CD4-positive, alpha-beta T cell treated with Interleukin-6 at 100 ng/mL for 8 hours (primary cell): Measurements from ENCODE around the gene CHCHD4.

ENCODE experiments used
- DNase-seq: peaks from one replicate; pipeline ENCODE4 v3.0.0-alpha.2; 2020; ENCODE audit warnings: mixed read lengths, low spot score

Gene CHCHD4

DNA sequence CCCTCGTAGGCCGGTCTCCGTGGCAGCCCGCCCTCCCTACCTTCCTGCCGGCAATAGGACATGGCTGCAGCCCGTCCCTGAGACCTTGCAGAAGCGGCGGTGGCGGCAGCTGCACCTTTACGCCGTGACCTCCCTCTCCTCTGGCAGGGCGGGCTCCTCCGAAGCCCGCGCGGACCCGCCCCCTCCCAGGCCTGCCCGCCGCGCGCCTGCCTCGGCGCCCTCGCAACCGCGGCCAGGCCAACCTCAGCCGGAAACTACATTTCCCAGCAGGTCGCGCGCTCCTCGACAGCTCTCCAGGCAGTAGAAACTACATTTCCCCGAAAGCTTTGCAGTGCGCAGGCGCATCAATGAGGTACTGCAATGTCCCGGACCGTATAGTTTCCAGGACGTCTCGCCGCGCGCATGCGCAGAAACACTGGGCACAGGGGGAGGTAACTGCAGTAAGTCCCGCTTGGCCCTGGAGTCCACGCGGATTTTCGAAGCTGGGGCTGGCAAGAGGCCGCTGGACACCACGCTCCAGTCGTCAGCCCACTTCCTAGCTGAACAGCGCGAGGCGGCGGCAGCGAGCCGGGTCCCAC, at the start of gene CHCHD4, which contains the start of gene TMEM43:
Gene CHCHD4 (minus strand): TSS at position 256 of the 578 bp plus-strand sequence. CDS start 194 bp downstream, at position 62.
Gene TMEM43 (plus strand): TSS at position 438 of the 578 bp plus-strand sequence. CDS start 142 bp downstream, outside the sequence.
- DNase-seq = peak; percentile 99

DNA sequence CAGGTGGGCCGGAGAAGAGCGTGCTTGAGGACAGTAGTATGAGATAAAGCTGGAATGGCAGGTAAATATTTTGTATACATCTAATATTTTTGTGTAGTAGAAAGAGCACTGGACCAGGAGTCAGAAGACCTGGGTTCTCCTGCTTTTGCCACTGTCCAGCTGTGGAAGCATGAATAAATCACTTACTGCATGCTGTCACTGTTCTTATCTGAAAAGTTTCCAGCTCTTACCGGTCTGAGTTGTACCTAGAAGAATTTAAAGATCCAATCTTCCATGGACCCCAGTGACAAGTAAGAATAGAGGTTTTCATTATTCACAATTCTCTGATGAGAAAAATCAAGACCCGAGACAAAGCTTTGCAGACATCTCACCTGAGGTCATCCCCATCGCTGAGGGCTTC, 47.8 kb upstream of the CHCHD4 start:
- DNase-seq = no peak

- no peak for DNase-seq
Observed at GRCh38 chr3:14170531-14171159, 46.0 kb upstream of the CHCHD4 start.

GRCh38 chr3:14169871-14170270, 45.2 kb upstream of the CHCHD4 start:
- no peak for DNase-seq

DNA sequence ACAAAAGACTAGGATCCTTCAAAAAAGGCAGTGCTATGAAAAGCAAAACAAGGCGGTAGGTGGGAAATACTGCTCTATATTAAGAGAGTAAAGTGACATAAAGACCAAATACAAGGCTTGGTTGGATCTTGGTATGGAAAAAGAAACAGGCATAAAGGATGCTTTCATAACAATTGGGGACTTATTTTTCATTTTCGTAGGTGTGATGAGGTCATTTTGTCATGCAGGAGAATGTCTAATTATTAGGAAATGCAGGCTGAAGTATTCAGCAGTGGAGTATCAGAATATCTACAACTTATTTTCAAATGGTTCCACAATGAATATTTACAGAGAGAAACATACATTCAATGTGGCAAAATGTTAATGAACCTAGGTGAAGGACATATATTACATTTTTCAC, 44.8 kb upstream of the CHCHD4 start:
- no peak for DNase-seq

DNA sequence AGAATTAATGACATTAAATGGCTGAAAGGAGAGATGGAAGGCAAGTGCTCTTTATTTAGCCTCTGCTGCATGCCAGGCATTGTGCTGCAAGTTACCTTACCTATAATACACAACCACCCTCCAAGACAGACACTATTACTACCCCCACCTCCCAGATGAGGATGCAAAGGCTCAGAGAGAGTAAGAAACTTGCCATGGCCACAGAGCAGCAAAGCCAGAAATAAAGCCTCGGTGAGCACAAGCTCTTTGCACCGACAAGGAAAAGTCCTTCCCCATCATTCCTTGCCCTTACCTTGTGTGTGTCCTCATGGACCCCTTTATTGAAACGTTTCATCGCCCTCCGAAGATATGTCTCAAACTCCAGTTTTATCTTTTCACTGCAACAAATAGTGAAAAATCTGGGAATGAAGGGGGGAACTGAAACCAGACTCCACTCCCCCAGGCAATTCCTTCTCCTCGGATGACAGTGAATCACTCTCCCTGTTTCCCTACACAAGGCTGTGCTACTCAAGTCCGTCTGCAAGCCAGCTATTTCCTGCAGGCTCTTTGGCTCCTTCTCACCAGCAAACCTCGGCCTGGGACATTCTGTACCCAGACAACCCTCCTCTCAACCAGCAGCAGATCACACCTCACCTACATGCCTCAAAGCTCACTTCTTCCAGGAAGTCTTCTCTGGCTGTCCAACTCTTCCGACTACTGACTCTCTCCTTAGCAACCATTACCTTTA, 42.4 kb upstream of the CHCHD4 start:
- no peak for DNase-seq

DNA sequence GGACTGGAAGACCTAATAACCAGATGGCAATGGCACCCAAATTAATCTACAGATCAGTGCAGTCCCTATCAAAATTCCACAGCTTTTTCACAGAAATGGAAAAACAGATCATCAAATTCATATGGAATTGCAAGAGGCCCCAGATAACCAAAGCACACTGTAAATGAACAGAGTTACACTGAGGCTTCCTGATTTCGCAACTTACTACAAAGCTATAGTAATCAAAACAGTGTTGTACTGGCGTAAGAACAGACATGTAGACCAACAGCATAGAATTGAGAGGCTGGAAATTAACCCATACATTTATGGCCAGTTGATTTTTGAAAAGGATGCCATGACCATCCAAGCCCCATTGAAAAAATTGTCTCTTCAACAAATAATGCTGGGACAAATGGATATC, 37.5 kb upstream of the CHCHD4 start:
- DNase-seq = no peak

GRCh38 chr3:14161282-14161681, 36.6 kb upstream of the CHCHD4 start:
- no peak for DNase-seq

DNA sequence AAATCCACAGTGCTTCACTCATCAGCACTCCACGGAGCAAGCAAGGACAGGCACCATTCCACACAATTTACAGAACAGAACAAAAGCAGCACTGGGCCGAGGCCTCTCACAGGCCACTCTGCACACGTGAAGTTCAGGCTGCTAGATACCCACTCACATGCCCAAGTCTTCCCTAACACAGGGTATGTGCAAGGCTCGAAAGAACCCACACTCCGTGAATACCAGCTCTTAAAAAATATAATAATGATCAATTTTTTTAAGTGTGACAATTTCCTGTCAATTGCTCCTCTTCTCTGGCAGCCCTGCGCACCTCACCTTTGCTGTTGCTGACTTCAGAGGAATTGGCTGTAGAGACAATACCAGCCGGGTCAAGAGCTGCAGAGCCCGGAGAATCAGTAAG, 34.8 kb upstream of the CHCHD4 start:
- DNase-seq = no peak

DNA sequence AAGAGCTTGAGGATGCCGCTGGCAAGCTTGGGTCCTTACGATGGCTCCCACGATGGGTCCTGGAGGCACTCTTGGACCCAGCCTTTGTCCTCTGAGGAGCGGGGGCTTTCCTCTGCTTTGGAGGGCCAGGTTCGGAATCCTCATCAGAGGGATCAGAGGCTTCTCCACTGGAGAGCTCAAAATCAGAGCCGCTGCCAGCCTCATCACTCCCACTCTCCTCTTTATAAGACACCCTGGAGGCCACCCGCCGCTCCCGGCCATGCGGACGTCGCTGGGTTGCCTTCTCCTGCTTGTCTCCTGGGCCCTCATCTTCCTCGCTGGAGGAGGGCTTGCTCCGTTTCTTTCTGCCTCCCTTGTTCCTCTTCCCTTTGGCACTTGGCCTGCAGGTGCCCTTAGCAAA, 33.7 kb upstream of the CHCHD4 start:
- DNase-seq = no peak

- DNase-seq = no peak
Observed at GRCh38 chr3:14157951-14158350, 33.3 kb upstream of the CHCHD4 start.

GRCh38 chr3:14156843-14157561, 32.3 kb upstream of the CHCHD4 start:
- no peak for DNase-seq

DNA sequence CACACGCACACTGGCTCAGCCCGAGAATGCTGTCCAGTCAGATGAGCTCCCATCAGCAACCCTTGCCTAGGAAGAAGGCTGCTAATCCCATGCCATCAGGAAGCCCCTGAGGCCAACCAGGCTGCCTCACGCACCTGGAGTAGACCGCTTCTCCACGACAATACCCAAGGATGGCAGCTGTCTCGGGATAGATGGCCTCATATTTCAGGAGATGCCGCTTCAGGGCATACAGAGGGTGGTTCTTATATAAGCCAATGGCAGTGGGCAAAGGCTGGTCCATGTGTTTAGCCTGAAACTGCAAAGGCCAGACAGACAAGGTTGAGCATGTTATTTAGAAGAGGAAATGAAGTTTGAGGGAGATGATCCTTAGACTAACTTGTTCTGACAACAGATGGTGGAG, 31.5 kb upstream of the CHCHD4 start:
- no peak for DNase-seq

DNA sequence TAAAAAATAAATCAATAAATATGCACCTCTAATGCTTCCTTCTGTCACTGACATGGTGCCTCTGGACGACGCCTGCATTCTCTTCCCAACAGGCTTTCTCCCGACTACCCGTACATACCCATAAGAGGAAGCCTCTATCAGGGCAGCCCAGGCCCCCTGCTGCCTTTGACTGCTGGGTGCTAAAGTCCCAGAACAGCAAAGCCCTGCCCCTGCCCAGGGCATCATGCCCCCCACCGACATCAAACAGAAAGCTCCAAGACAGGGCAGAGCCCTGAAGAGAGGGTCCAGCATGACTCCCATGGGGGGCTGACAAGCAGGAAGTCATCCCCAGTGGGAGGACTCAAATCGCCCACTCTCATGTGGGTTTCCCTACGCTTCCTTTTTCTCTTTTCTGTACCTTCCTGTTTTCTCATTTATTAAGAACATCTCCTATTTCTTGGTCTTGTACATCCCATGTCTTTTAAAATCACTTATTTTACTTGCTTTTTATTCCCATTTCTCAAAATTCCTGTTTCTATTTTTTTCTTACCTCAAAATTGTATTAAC, 30.3 kb upstream of the CHCHD4 start:
- no peak for DNase-seq

DNA sequence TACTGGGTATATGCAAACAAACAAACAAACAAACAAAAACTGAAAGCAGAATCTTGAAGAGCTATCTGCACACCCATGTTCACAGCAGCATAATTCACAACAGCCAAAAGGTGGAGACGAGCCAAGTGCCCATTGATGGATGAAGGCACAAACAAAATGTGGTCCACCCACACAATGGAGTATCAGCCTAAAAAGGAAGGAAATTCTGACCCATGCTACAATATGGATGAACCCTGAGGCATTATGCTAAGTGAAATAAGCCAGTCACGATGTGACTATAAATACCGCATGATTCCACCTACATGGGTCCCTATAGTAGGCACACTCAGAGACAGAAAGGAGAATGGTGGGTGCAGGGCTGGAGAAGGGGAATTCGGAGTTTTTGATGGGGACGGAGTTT, 29.6 kb upstream of the CHCHD4 start:
- DNase-seq = no peak

GRCh38 chr3:14153663-14154062, 29.0 kb upstream of the CHCHD4 start:
- DNase-seq = no peak

DNA sequence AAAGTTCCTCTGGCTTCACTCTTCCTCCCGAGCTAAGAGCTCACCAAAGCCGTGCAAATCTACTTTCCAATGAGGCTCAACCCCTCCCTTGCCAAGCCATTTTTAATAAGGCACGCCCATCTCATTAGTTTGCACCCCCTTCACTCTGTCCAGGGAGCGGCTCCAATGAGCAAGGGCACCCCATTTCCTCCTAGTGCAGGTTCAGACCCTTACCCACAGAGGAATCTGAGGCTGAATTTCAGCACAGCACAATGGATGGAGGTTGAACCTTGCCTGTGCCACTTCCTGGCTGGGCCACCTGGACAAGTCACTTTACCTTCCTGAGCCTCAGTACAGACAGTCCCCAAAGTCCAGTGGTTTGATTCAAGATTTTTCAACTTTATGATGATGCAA, 28.3 kb upstream of the CHCHD4 start:
- no peak for DNase-seq

DNA sequence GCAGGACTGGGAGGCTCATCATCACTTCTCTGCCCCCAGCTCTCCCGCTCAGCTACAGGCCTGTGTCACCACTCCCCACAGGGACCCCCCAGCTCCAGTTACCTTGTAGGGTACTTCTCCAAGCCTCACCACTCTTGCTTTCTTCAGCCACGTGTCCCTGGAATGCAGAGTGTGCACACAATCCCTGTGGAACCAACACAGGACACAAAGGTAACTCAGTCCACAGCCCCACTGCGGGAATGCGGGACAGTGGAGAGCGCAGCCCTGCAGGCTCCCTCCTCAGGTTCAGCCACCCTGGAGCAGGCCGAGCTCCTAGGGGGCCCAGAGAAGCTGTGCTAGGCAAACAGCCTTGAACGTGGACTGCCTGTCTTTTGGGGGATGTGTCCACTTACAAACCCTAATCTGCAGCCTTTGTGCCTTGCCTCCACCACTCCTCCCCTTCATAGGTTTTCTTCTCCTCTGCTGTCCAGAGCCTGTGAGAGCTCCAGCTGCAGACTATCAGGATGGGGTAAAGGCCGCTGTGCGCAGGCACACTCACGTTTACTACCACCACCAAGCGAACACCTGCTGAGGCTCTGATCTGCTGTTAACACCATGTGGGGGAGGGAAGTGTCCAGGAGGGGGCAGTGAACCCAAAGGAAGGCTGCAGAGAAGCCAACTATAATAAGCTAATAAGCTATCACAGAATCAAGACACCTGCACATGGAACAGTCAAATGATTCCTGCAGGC, 27.7 kb upstream of the CHCHD4 start:
- no peak for DNase-seq

GRCh38 chr3:14151471-14152083, 26.9 kb upstream of the CHCHD4 start:
- no peak for DNase-seq

DNA sequence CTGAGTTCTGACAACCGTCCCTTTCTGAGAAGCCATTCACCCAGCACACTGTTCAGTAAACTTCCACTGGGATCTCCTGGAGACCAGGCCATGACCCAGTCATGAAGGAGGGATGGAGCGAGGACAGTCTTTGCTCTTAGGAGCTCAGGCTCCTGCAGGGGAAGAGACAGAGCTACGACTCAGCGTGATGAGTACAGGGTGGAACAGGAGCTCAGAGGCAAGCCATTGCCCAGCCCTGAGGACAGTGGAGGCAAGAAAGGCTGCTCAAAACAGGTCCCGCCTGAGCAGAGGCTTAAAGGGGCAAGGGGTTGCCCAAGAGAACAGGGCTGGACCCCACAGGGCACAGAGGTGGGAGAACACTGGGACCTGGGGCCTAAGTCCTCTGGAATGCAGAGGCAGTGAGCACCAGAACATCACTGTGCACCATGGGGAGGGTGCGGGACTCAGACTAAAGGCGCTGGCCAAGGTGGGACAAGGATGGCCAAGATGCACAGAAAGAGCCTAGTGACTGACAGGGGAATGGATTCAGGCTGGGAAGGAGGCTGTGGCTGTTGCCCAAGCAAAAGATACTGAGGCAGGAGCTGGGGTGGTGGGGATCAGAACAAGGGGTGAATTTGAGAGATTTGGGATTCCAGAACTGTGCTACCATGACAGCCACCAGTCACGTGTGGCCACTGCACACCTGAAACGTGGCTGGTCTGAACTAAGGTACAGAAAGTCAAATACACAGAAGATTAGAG, 26.0 kb upstream of the CHCHD4 start:
- DNase-seq = no peak

GRCh38 chr3:14150078-14150477, 25.4 kb upstream of the CHCHD4 start:
- DNase-seq = no peak
